Left hindlimb (tissue), 1 donor: Measurements from ENCODE around the gene SENP1.
"Not testable (repeated sequence)": the region's sequence is repeated elsewhere in the genome, so short reads cannot be mapped to it uniquely, and the experiment has no call there.

Experiments
- DNase-seq: peaks from one replicate; pipeline ENCODE4 v3.0.0-alpha.2; 2018

Gene SENP1

GRCh38 chr12:48105867-48106680 lies at the start of gene SENP1:
Gene SENP1 (minus strand): TSS chr12:48106079. CDS start chr12:48101472, 4,607 bp downstream.
- DNase-seq, result peak; percentile 93

DNA sequence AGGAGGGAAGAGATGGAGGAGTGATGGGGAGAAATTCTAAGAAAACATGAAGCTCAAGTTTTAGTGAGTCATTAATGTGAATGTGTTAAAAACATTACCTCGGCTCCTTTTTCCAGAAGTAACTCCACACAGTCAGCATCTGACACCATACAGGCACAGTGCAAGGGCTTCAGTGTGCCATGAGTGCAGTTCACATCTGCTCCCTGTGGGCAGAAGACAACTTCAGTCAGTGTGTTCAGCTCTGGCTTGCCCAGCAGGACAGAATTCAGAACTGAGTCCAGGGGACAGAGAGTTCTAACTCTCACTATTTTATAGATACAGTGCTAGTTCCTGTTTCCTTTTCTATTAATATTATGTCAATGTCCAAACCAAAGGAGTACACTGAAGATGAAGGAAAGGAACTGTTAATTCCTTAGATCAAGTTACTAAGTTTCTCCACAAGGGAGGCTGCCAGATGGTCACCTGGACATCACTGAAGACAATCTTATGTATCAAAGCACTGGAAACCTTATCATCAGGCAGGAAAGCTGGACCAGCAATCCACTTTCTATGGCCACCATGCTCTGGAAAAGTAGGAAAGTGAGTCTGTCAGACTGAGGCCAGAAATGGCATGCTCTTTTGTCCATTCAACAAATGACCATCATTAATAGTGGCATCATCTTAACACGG lies 45.4 kb upstream of the SENP1 start:
- DNase-seq, result no peak

DNA sequence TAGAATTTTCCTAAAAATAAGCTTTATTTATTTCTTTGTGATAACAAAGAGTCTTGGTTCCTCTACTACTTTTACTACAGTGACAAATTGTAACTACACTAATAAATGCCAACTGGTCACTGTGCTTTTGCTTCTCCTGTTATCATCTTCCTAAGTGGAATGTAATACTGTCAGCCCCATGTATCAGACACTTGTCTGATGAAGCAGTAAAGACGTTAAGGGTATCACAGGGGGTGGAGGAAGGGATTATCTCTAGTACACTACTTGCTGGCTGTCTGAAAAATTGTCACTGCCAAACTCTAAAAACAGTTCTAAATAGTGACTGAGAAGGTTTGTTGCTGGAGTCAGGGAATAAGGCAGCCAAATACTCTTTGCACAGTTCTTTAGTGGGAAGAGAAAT lies 40.1 kb upstream of the SENP1 start:
- no peak for DNase-seq

- no peak for DNase-seq
Observed at GRCh38 chr12:48143898-48144297, 38.0 kb upstream of the SENP1 start.

DNA sequence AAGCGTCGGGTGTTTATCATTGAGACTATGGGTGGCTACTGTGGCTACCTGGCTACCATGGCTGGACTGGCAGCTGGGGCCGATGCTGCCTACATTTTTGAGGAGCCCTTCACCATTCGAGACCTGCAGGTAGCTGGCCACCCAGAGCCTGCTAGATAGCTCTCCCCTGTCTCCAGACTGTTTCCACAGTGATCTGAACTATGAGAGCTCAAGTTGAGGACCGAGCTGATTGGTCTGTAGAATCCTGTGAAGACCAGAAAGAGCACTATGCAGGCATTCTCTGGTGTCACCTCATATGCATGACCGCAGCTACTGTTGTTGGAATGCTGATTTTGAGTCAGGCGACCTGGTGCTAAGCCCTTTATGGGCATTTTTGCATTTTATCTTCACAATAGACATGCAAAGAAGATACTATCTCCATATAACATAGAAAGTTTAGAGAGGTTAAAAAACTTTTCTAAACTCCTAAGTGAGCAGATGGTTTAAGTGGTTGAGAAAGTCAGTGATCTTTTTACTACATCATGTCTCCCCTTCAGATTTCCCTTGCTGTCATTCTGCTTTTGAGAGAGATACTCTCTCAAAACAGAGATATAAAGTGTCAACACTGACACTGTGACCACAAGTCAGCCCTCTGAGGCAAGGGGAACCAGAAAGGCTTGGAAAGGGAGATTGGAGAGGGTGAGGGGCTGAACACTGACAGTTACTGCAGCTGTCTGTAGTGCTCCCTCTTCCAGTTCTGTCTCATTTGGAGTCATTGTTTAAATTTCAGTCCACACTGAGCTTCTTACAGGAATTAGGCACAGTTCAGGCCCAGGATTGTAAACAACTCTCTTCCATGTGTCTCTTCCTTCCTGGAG lies 37.2 kb upstream of the SENP1 start:
- DNase-seq, result no peak

GRCh38 chr12:48135027-48135426 lies 29.1 kb upstream of the SENP1 start:
- DNase-seq, result no peak

GRCh38 chr12:48132826-48133225 lies 26.9 kb upstream of the SENP1 start:
- DNase-seq, result no peak

DNA sequence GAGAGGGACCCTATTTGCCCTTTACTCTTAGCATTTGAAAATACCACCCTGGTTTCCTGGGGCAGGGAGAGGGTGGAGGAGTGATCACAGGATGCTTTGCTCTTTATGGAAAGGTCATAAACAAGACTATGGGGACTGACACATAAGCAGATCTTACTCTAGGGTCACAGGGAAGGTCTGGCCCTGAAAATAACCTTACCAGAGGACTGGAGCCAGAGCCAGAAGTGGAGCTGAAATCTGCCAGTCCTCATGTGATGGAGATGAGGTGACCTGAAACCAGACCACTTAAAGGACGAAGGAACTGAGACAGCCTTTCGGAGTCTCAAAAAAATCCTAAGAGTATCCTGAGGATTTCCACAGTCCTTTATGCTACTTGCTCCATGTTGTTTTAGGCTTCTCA lies 25.6 kb upstream of the SENP1 start:
- DNase-seq, result no peak

GRCh38 chr12:48129376-48129775 lies 23.5 kb upstream of the SENP1 start:
- DNase-seq, result no peak

- no peak for DNase-seq
Observed at GRCh38 chr12:48128800-48129199, 22.9 kb upstream of the SENP1 start.

GRCh38 chr12:48126953-48127630 lies 21.2 kb upstream of the SENP1 start:
- DNase-seq, result no peak

GRCh38 chr12:48125985-48126384 lies 20.1 kb upstream of the SENP1 start:
- DNase-seq, result no peak

DNA sequence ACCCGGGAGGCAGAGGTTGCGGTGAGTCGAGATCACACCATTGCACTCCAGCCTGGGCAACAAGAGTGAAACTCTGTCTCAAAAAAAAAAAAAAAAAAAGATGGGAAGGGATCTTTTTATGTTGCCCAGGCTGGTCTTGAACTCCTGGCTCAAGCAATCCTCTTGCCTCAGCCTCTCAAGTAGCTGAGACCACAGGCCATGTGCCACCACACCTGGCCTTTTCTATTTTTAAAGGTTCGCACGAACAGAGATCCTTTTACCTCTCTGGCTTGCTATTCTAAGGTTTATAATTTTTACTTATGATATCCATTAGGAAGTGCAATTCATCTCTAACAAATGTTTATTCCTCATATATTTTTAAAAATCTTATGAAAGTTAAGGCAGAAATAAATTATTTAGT lies 19.7 kb upstream of the SENP1 start:
- not testable (repeated sequence) for DNase-seq

DNA sequence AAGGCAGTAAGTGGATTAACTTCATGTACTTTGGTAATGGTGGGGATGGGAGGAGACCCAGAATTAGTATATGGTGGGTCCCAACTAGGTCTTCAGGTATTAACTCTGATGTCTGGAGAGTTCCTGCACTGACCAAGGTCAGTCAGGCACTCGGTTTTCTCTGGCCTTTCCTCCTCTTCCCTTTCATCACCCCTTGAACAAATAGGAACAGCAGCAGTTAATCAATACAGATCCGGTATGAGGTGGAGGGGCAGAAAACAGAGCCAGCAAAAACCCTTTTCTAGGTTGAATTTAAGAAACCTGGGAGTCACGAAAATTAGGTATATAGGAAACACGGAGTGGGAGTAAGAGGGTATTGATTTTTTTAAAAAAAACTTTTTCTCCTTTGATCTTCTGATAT lies 17.3 kb upstream of the SENP1 start:
- no peak for DNase-seq

- DNase-seq, result no peak
Observed at GRCh38 chr12:48122065-48122834, 16.4 kb upstream of the SENP1 start.

DNA sequence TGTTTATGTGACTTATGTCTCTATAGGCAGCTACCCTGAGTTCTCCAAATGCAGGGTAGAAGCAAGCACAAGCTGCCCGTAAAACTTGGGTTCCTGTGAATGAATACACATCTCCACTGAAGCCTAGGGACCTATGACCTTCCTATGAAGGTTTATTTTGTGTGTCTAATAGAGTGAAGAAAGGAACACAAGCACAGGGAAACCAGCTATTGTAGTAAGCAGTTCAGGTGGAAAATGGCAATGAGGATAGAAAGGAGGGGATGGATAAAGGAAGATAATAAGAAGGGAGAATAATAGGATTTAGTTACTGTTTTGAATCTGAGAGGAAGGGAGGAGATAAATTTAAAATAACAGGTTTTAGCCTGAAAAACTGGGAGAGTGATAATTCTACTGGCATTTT lies 15.6 kb upstream of the SENP1 start:
- DNase-seq, result no peak

GRCh38 chr12:48119834-48120195 lies 13.9 kb upstream of the SENP1 start:
- DNase-seq, result no peak

- peak; percentile 89 for DNase-seq
Observed at GRCh38 chr12:48119078-48119833, 13.4 kb upstream of the SENP1 start, which contains the start of gene PFKM. Gene PFKM (plus strand): TSS chr12:48119364. CDS start chr12:48122775, 3,411 bp downstream.

DNA sequence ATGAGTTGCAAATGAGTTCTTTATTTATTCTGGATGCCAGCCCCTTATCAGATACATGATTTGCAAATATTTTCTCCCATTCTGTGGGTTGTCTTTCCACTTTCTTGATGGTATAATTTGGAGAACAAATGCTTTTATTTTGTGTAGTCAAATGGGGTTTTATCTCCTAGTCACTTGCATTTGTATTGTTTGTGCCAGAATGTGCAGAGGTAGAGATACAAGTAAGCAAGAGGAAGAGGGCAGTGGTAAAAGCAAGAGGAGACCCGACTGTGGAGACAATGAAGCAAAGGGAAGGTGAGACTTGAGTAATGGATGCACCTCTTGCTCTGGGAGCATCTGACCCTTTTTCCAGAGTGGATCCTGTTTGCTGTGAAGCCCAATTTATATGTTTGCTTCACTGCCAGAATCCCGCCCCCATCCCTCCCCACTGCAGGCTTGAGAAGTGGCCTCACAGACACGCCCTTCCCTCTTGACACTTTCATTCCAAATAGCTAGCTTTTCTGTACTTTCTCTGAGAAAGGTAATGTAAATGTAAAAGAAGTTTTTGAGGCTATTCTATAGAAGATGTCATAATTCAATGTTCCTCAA lies 12.5 kb upstream of the SENP1 start:
- DNase-seq, result no peak

DNA sequence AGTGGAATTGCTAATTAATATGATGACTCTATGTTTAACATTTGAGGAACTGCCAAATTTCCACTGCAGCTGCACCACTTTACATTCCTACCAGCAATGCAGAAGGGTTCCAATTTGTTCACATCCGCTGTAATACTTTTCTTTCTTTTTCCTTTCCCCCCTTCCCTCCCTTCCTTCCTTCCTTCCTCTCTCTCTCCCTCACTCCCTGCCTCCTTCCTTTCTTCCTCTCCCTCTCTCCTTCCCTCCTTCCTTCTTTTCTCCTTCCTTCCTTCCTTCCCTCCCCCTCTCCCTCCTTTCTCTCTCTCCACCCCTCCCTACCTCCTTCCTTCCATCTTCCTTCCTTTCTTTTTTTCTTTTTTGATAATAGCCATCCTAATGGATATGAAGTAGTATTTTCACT lies 10.1 kb upstream of the SENP1 start:
- no peak for DNase-seq

GRCh38 chr12:48111312-48111693 lies 5.4 kb upstream of the SENP1 start:
- DNase-seq, result not testable (repeated sequence)
